ENCODE data around the gene FBXO36.
"Not testable (repeated sequence)": the region's sequence is repeated elsewhere in the genome, so short reads cannot be mapped to it uniquely, and the experiment has no call there.

The FBXO36 gene

GRCh38 chr2:229922449-229923386 lies at the start of gene FBXO36:
TSS of gene FBXO36 (plus strand) at chr2:229922503. CDS start at chr2:229922514, 11 bp downstream.
- DNase-seq: peak; percentile 80

GRCh38 chr2:229873123-229873581 lies 49.2 kb upstream of the FBXO36 start:
- DNase-seq: no peak

GRCh38 chr2:229874647-229875046 lies 47.7 kb upstream of the FBXO36 start:
- no peak for DNase-seq

- DNase-seq: no peak
Observed at GRCh38 chr2:229875549-229875948, 46.8 kb upstream of the FBXO36 start.

- no peak for DNase-seq
Observed at GRCh38 chr2:229879191-229879950, 42.9 kb upstream of the FBXO36 start.

GRCh38 chr2:229880892-229881586 lies 41.3 kb upstream of the FBXO36 start:
- DNase-seq: no peak

GRCh38 chr2:229882583-229882982 lies 39.7 kb upstream of the FBXO36 start:
- DNase-seq: no peak

GRCh38 chr2:229884775-229885699 lies 37.3 kb upstream of the FBXO36 start:
- no peak for DNase-seq

GRCh38 chr2:229887441-229887840 lies 34.9 kb upstream of the FBXO36 start:
- no peak for DNase-seq

GRCh38 chr2:229888031-229888430 lies 34.3 kb upstream of the FBXO36 start:
- DNase-seq: no peak

- DNase-seq: no peak
Observed at GRCh38 chr2:229889023-229889422, 33.3 kb upstream of the FBXO36 start.

GRCh38 chr2:229896857-229897256 lies 25.4 kb upstream of the FBXO36 start:
- no peak for DNase-seq

GRCh38 chr2:229899604-229900003 lies 22.7 kb upstream of the FBXO36 start:
- no peak for DNase-seq

GRCh38 chr2:229900012-229900411 lies 22.3 kb upstream of the FBXO36 start:
- DNase-seq: no peak

GRCh38 chr2:229900514-229900913 lies 21.8 kb upstream of the FBXO36 start:
- not testable (repeated sequence) for DNase-seq

GRCh38 chr2:229901819-229902218 lies 20.5 kb upstream of the FBXO36 start:
- DNase-seq: no peak

- no peak for DNase-seq
Observed at GRCh38 chr2:229903037-229903436, 19.3 kb upstream of the FBXO36 start.

- no peak for DNase-seq
Observed at GRCh38 chr2:229905601-229906000, 16.7 kb upstream of the FBXO36 start.

GRCh38 chr2:229909090-229909489 lies 13.2 kb upstream of the FBXO36 start:
- DNase-seq: no peak

GRCh38 chr2:229910147-229910831 lies 12.0 kb upstream of the FBXO36 start:
- DNase-seq: no peak

- no peak for DNase-seq
Observed at GRCh38 chr2:229910832-229911412, 11.4 kb upstream of the FBXO36 start.
